Neural cell (in vitro differentiated cells): ENCODE data around the gene PKN2.

ENCODE experiments used
- EZH2 ChIP-seq: fragments of 200-600, 300-800 bp; shearing (Covaris generic), sonication (generic); IDR thresholded peaks from 2 replicates; pipeline ENCODE4 v1.6.1; 2014; ENCODE audit warnings: antibody characterized with exemption, low read length, borderline replicate concordance, mild to moderate bottlenecking; ENCODE audit not compliant: insufficient read depth, poor library complexity, severe bottlenecking
- POLR2AphosphoS5 ChIP-seq: IDR thresholded peaks from 2 replicates; pipeline ENCODE4 v1.6.1; 2012
- SMC3 ChIP-seq: fragments of 450-650 bp; conservative IDR thresholded peaks from 2 replicates; pipeline ENCODE4 v1.6.1; 2014; ENCODE audit warnings: antibody characterized with exemption, mild to moderate bottlenecking, moderate library complexity; ENCODE audit not compliant: poor library complexity
- TAF1 ChIP-seq: IDR thresholded peaks from 2 replicates; pipeline ENCODE4 v1.6.1; 2012; ENCODE audit warnings: low read depth
- TF ChIP-seq, protein P1 (sequence below): fragments of 450-650 bp; IDR thresholded peaks from 2 replicates; pipeline ENCODE4 v1.5.1; 2014; ENCODE audit warnings: antibody characterized with exemption, mild to moderate bottlenecking, moderate library complexity; ENCODE audit not compliant: poor library complexity, severe bottlenecking
- TF ChIP-seq, protein P2 (sequence below): IDR thresholded peaks from 2 replicates; pipeline ENCODE4 v1.6.1; 2012; ENCODE audit warnings: borderline replicate concordance

DNA sequence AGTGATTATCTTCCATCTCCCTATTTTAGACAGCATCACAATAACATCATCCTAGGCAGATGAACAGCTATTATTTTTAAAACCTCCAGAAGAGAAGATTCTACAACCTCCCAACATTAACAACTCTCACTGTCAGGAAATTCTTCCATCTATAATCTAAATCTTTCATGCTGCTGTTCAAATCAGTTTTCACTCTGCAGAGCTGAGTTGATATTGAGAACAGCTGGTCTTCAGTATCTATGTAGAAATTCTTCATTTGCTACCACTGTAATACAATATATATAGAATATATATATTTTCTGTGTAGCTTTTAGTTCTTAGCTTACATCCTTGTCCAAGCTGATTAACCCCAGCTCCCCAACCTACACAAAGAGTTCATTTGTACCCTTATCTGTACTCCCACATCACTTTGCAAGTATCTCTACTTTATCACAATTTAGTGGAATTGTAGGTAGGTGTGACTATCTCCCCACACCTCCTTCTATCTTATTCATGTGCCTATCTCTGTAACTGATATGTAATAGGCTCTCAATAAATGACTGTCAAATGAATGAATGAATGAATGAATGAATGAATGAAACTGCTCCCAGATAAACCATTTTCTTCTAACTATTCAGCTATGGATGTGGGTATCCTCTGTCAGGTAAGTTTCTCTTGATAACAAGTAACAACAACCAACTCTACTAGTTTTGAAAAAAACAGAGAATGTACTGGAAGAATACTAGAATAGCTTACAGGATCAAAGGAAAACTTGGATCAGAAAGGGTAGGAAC, 37.4 kb upstream of the PKN2 start:
- TF ChIP-seq POLR2AphosphoS5, result no peak
- TF ChIP-seq, protein P1, sequence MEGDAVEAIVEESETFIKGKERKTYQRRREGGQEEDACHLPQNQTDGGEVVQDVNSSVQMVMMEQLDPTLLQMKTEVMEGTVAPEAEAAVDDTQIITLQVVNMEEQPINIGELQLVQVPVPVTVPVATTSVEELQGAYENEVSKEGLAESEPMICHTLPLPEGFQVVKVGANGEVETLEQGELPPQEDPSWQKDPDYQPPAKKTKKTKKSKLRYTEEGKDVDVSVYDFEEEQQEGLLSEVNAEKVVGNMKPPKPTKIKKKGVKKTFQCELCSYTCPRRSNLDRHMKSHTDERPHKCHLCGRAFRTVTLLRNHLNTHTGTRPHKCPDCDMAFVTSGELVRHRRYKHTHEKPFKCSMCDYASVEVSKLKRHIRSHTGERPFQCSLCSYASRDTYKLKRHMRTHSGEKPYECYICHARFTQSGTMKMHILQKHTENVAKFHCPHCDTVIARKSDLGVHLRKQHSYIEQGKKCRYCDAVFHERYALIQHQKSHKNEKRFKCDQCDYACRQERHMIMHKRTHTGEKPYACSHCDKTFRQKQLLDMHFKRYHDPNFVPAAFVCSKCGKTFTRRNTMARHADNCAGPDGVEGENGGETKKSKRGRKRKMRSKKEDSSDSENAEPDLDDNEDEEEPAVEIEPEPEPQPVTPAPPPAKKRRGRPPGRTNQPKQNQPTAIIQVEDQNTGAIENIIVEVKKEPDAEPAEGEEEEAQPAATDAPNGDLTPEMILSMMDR, result no peak
- no peak for TF ChIP-seq EZH2
- TF ChIP-seq, protein P2, sequence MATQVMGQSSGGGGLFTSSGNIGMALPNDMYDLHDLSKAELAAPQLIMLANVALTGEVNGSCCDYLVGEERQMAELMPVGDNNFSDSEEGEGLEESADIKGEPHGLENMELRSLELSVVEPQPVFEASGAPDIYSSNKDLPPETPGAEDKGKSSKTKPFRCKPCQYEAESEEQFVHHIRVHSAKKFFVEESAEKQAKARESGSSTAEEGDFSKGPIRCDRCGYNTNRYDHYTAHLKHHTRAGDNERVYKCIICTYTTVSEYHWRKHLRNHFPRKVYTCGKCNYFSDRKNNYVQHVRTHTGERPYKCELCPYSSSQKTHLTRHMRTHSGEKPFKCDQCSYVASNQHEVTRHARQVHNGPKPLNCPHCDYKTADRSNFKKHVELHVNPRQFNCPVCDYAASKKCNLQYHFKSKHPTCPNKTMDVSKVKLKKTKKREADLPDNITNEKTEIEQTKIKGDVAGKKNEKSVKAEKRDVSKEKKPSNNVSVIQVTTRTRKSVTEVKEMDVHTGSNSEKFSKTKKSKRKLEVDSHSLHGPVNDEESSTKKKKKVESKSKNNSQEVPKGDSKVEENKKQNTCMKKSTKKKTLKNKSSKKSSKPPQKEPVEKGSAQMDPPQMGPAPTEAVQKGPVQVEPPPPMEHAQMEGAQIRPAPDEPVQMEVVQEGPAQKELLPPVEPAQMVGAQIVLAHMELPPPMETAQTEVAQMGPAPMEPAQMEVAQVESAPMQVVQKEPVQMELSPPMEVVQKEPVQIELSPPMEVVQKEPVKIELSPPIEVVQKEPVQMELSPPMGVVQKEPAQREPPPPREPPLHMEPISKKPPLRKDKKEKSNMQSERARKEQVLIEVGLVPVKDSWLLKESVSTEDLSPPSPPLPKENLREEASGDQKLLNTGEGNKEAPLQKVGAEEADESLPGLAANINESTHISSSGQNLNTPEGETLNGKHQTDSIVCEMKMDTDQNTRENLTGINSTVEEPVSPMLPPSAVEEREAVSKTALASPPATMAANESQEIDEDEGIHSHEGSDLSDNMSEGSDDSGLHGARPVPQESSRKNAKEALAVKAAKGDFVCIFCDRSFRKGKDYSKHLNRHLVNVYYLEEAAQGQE, result no peak
- no peak for TF ChIP-seq SMC3
- no peak for TF ChIP-seq TAF1
